ENCODE results near the gene MMP14.

DNA sequence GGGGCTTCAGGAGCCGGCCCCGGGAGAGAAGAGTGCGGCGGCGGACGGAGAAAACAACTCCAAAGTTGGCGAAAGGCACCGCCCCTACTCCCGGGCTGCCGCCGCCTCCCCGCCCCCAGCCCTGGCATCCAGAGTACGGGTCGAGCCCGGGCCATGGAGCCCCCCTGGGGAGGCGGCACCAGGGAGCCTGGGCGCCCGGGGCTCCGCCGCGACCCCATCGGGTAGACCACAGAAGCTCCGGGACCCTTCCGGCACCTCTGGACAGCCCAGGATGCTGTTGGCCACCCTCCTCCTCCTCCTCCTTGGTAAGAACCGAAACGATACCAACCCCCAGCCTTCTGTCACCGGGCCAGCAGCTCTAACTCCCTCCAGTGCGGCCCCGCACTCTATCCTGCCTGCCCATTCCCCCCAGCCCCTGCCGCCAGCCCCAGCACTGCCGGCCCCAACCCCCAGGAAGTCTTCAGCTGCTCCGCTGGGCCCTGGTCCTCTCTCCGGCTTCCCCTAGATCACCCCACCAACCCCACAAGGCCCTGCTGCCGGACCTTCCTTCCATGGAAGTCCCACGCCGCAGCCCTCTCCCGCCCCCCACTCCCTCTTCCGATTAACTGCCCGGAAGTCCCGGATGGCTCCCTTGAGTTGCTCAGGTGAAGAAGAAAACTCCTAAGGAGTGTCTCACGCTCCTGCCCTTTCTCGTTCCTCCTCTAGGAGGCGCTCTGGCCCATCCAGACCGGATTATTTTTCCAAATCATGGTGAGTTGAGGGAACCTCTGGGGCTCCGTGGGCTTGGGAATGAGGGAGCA is 35.8 kb downstream of the MMP14 start:
- TF ChIP-seq, protein P1, sequence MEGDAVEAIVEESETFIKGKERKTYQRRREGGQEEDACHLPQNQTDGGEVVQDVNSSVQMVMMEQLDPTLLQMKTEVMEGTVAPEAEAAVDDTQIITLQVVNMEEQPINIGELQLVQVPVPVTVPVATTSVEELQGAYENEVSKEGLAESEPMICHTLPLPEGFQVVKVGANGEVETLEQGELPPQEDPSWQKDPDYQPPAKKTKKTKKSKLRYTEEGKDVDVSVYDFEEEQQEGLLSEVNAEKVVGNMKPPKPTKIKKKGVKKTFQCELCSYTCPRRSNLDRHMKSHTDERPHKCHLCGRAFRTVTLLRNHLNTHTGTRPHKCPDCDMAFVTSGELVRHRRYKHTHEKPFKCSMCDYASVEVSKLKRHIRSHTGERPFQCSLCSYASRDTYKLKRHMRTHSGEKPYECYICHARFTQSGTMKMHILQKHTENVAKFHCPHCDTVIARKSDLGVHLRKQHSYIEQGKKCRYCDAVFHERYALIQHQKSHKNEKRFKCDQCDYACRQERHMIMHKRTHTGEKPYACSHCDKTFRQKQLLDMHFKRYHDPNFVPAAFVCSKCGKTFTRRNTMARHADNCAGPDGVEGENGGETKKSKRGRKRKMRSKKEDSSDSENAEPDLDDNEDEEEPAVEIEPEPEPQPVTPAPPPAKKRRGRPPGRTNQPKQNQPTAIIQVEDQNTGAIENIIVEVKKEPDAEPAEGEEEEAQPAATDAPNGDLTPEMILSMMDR (conservative IDR thresholded peaks at IDR 0.05), result peak; percentile 95
- no peak for TF ChIP-seq ZFX (IDR thresholded peaks at IDR 0.05)

All from C4-2B (cell line).